ENCODE results near the gene ANKRD34A. TPM values are rescaled to one million over a fixed set of nuclear protein-coding genes. Genes with fewer than 3 reads are reported as not detected.

The ANKRD34A gene
- total RNA-seq, 1 donor from 2014 or later = 0.30 TPM

Other genes with a start within 250 kb of the ANKRD34A start
- not detected for gene CD160, start 245.1 kb downstream of the ANKRD34A start, total RNA-seq
- gene RNF115, start 140.5 kb downstream of the ANKRD34A start, total RNA-seq = 14.4 TPM
- gene POLR3C, start 140.4 kb downstream of the ANKRD34A start, total RNA-seq = 18.8 TPM
- 2.5 TPM for gene NUDT17, start 118.9 kb downstream of the ANKRD34A start, total RNA-seq
- gene PIAS3, start 105.5 kb downstream of the ANKRD34A start, total RNA-seq = 21.6 TPM
- 12.9 TPM for gene ANKRD35, start 78.7 kb downstream of the ANKRD34A start, total RNA-seq
- gene ITGA10, start 54.5 kb downstream of the ANKRD34A start, total RNA-seq = 0.89 TPM
- 19.1 TPM for gene PEX11B, start 45.9 kb downstream of the ANKRD34A start, total RNA-seq
- gene RBM8A, start 37.1 kb downstream of the ANKRD34A start, total RNA-seq = 82.0 TPM
- 19.7 TPM for gene LIX1L, start 6.6 kb downstream of the ANKRD34A start, total RNA-seq
- gene POLR3GL, start 115 bp upstream of the ANKRD34A start, total RNA-seq = 11.9 TPM
- gene TXNIP, start 32.0 kb upstream of the ANKRD34A start, total RNA-seq = 643 TPM
- gene HJV, start 57.2 kb upstream of the ANKRD34A start, total RNA-seq = 29.5 TPM
- gene NBPF10, start 180.2 kb upstream of the ANKRD34A start, total RNA-seq = 4.1 TPM

All from skin of body (tissue), 1 donor.